NCI-H1930 (cell line): ENCODE data around the gene KCTD21.

Source experiments
- DNase-seq, 2 experiments: peaks; one replicate each; lab custom pipeline; 2025; lab: John Stamatoyannopoulos, UW

KCTD21 gene

GRCh38 chr11:78200553-78200952 is 12.1 kb upstream of the KCTD21 start:
- no peak for DNase-seq

DNA sequence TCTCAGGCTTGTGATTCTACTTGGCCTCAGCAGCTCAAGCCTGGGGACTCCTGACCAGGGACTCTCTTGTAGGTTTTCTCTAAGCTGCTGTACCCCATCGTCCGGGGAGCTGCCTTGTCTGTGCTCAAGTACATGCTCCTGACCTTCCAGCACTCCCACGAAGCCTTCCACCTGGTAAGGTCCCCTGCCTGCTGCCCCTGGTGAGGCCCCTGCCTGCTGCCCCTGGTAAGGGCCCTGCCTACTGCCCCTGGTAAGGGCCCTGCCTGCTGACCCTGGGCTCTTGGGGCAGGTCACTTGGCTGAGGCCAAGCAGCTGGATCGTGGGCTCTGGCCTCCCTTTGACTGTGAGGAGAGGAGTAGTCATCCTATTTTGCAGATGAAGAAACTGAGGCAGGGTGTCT is 11.6 kb upstream of the KCTD21 start:
- DNase-seq, result no peak

- no peak for DNase-seq
Observed at GRCh38 chr11:78199653-78200015, 11.2 kb upstream of the KCTD21 start.

DNA sequence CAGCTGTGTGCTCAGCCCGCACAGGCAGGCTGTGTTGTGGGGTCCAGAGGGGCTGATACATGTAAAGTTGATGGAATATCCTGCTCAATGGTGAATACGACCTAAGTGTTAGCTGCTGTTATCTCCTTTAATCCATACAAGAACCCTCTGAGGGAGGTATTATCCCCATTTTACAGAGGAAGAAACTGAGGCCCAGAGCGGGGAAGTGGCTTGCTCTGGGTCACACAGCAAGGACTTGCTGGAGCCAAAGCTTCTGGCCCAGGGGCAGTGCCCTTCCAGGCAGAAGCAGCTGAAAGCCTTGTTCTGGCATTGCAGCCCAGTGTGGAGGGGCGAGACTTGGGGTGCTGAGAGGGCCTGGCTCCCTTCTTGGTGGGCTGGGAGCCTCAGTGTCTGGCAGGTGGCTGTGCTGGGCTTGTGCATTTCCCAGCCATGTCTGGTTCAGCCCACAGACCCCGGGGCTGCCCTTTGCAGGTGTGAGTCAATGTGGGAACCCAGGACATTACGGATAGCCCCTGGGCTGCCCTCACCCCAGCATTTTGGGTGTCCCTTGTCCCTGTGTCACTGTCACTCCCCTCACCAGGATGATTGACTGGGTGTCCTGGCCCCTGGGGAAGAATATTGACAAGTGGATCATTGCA is 10.7 kb upstream of the KCTD21 start:
- no peak for DNase-seq

DNA sequence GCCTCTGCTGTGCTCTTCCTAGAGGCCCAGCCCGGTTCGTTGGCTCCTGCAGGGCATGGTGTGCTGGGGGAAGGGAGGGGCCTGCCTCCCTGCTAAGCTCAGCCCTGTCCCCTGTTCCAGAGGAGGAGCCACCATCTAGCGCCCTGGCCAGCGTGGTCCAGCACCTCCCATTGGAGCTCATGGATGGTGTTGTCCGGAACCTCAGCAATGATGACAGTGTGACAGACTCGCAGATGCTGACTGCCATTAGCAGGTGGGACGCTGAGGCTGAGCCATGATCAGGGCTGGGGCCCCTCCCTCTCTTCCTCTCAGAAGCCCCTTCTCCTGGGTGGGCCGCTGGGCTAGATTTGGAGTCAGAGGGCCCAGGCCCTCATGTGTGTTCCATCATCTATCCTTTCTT is 9.4 kb upstream of the KCTD21 start:
- no peak for DNase-seq

DNA sequence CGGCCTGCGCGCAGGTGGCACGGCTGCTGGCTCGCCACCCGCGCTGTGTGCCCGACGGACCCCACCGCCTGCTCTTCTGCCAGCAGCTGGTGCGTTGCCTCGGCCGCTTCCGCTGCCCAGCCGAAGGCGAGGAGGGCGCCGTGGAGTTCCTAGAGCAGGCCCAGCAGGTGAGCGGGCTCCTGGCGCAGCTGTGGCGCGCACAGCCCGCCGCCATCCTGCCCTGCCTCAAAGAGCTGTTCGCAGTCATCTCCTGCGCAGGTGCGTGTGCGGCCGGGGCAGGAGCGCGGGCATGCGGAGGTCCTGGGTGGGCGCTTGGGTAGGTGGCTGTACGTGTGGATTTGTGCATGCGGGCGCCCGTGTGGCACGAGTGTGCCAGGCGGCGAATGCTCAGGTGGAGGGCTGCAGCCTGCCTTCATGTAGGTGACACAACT is 8.2 kb upstream of the KCTD21 start:
- no peak for DNase-seq

GRCh38 chr11:78195917-78196560 is 7.6 kb upstream of the KCTD21 start:
- DNase-seq, result no peak

GRCh38 chr11:78194490-78194889 is 6.1 kb upstream of the KCTD21 start:
- DNase-seq, result no peak

GRCh38 chr11:78193806-78194205 is 5.4 kb upstream of the KCTD21 start:
- no peak for DNase-seq

GRCh38 chr11:78192911-78193351 is 4.5 kb upstream of the KCTD21 start:
- no peak for DNase-seq

DNA sequence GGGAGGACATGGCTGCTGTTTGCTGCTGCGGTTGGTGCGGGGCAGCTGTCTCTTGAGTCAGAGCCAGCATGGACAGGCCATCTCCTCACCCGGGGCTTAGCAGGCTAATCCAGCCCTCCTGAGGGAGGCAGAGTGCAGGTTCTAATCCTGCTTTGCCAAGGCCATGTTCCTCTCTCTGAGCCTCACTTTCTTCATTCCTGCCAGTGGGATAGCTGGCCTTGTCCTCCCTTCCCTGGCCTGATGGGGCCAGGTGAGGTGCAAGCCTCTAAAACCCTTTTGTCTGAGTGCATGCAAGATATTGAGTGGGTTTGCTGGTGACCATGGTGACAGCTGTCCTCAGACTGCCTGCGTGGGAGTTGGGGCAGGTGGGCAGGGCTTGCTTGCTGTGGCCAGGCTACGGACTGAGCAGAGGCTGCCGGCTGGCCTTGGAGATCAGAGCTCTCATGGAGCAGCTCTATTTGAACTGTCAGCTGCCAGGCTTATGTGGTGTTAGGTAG is 3.8 kb upstream of the KCTD21 start:
- DNase-seq, result no peak

- no peak for DNase-seq
Observed at GRCh38 chr11:78190871-78191538, 2.6 kb upstream of the KCTD21 start.

GRCh38 chr11:78190374-78190773 is 1.9 kb upstream of the KCTD21 start:
- DNase-seq, result no peak

DNA sequence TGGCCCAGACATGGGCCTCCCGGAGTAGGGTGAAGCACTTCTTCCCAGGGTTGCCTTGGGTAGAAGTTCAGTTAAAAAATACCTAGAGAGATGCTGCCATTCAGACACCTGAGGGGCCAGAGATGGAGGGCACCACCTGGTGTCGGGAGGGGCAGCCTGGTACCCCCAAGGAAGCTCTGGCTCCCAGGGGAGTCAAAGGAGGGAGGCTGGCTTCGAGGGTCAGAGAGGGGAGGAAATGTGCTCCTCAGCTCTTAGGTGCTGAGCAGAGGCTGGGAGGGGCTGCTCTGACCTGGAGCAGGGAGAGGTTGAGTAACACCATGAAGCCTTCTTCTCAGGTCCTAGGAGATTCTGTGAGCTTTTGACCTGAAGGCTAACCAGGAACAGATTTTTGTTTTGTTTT is 1.4 kb upstream of the KCTD21 start:
- DNase-seq, result no peak

GRCh38 chr11:78189174-78189724 is 823 bp upstream of the KCTD21 start:
- no peak for DNase-seq

DNA sequence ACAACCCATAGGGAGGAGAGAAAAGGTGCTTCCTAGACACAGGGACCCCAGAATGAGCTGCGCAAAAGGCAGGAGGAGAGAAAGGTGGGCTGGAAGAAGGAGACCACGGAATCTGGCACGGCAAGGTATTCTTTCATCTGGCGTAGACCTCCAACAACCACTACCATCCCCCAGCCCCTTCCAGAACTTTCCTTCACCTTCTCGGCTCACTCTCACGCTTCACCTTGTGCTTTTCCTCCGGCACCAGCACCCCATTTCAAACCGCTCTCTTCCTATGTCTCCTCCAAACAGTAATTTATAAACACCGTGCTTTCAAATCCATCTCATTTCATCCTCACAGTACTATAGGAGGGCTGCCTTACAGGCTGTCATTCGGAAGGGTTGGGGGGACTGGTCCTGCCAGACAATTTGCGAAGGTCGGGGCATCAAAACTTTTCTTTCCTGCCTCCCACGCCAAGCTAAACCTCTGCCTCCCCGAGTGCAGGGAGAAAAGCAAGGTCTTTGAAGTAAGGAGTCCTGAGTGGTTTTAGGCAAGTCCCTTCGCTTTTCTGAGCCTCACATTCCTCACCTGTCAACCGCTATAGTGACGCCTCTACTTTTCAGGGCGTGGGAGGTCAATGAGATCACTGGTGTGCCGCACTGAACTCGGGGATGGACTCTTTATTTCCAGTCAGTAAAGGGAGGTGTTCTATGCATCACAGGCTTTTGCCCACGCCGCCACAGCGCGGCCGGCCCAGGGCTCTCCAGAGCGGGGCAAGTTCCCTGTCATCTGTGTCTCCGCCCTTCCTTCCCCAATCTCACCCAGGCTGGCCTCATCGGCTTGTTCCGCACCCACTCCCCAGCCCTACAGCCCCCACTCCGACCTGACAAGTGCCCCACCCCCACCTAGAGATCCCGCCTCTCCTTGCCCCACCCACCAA is 800 bp downstream of the KCTD21 start:
- DNase-seq, result no peak

DNA sequence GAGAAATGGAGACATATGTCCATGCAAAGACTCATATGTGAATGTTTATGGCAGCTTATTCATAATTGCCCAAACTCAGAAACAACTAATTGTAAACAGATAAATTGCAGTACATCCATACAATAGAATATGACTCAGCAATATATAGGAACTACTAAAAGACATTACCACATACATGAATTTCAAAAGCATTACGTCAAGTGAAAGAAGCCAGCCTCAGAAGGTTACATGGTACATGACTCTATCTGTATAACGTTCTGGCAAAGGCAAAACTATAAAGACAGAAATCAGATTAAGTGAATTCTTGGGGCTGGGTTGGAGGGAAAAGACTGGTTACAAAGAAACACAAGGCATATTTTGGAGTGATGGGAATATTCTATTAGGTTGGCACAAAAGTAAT is 7.2 kb downstream of the KCTD21 start:
- DNase-seq, result no peak

DNA sequence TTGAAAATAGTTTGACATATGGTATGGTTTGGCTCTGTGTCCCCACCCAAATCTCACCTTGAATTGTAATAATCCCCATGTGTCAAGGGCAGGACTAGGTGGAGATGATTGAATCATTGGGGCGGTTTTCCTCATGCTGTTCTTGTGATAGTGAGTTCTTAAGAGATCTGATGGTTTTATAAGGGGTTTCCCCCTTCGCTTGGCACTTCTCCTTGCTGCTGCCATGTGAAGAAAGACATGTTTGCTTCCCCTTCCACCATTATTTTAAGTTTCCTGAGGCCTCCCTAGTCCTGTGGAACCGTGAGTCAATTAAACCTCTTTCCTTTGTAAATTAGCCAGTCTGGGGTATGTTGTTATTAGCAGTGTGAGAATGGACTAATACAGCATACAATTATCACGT is 7.7 kb downstream of the KCTD21 start:
- DNase-seq, result no peak

GRCh38 chr11:78179459-78180071 is 8.9 kb downstream of the KCTD21 start:
- DNase-seq, result no peak

DNA sequence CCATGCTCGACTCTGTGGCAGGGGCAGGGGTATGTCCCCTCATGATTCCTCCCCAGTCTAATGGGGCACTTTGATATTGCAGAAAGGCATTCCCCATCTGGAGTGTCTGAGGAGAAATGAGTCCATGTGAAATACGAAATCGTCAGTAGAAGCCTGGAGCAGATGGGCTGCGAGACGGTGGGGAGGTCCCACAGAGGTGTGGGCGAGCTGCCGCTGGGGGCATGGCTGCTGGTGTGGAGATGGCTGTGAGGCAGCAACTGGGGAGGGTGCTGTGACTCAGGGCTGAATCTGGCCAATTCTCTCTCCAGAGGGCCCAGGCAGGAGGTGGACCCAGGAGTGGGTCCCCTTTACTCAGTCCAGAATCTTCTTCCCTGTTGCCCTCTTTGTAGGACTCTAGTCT is 11.2 kb downstream of the KCTD21 start:
- no peak for DNase-seq

- DNase-seq, result no peak
Observed at GRCh38 chr11:78176605-78177141, 11.8 kb downstream of the KCTD21 start.
